ENCODE measurements around the gene DNAH6.

Gene DNAH6

DNA sequence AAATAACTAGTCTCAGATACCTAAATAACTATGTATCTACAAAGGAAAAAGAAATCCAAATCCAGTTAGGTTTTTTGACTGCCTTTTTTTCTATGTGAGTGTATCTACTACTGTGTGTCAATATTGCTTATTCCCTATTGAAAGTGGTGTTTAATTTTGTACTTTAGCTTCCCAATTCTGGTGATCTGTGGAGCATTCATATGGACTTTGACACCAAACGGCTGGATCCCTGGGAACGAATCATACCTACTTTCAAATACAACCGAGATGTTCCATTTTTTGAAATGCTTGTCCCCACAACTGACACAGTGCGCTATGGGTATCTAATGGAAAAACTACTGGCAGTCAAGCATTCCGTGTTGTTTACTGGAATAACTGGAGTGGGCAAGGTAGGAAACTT is 152.8 kb downstream of the DNAH6 start:
- Histone ChIP-seq H3K9me2 (replicated peaks; ENCODE audit: insufficient read depth, low read length) (no peaks in the 10 kb centered on the region), H3K27me3 (ENCODE audit: low read length) (no peaks in the 10 kb centered on the region), H3K27ac (ENCODE audit: low read depth, low read length) (no peak overlapping the region), H3K4me3 (ENCODE audit: insufficient read depth, low read length, poor library complexity, severe bottlenecking) (no peak overlapping the region), H3F3A (ENCODE audit: insufficient read depth) (no peaks in the 10 kb centered on the region), H3K9me3 (ENCODE audit: insufficient read depth, low read length) (no peaks in the 10 kb centered on the region), H3K36me3 (ENCODE audit: low read length) (no peaks in the 10 kb centered on the region), H3K4me2 (ENCODE audit: low read depth, low read length, poor library complexity, severe bottlenecking) (no peak overlapping the region), H3K79me2 (ENCODE audit: insufficient read depth, low read length) (no peaks in the 10 kb centered on the region), H3K9ac (ENCODE audit: low read length) (no peak overlapping the region), H2AFZ (ENCODE audit: low read depth, low read length, severe bottlenecking) (no peak overlapping the region), H4K20me1 (ENCODE audit: low read depth, low read length) (no peaks in the 10 kb centered on the region)
- TF ChIP-seq CTCF (IDR thresholded peaks at IDR 0.05; ENCODE audit: insufficient read depth, low read length, poor library complexity, severe bottlenecking) (no peak), EZH2phosphoT487 (conservative IDR thresholded peaks at IDR 0.05; ENCODE audit: low read length) (no peak)

GRCh38 chr2:84674099-84674498 is 157.8 kb downstream of the DNAH6 start:
- Histone ChIP-seq H3K4me3 (ENCODE audit: insufficient read depth, low read length, poor library complexity, severe bottlenecking) (no peak overlapping the region), H3K27ac (ENCODE audit: low read depth, low read length) (no peak overlapping the region), H3K4me2 (ENCODE audit: low read depth, low read length, poor library complexity, severe bottlenecking) (no peak overlapping the region), H4K20me1 (ENCODE audit: low read depth, low read length) (no peaks in the 10 kb centered on the region), H3K36me3 (ENCODE audit: low read length) (no peaks in the 10 kb centered on the region), H3K79me2 (ENCODE audit: insufficient read depth, low read length) (no peaks in the 10 kb centered on the region), H3F3A (ENCODE audit: insufficient read depth) (no peaks in the 10 kb centered on the region), H3K27me3 (ENCODE audit: low read length) (no peaks in the 10 kb centered on the region), H3K9me2 (replicated peaks; ENCODE audit: insufficient read depth, low read length) (no peaks in the 10 kb centered on the region), H2AFZ (ENCODE audit: low read depth, low read length, severe bottlenecking) (no peak overlapping the region), H3K9ac (ENCODE audit: low read length) (no peak overlapping the region), H3K9me3 (ENCODE audit: insufficient read depth, low read length) (no peaks in the 10 kb centered on the region)
- no peak for TF ChIP-seq CTCF (IDR thresholded peaks at IDR 0.05; ENCODE audit: insufficient read depth, low read length, poor library complexity, severe bottlenecking)
- TF ChIP-seq EZH2phosphoT487 (conservative IDR thresholded peaks at IDR 0.05; ENCODE audit: low read length), result no peak

DNA sequence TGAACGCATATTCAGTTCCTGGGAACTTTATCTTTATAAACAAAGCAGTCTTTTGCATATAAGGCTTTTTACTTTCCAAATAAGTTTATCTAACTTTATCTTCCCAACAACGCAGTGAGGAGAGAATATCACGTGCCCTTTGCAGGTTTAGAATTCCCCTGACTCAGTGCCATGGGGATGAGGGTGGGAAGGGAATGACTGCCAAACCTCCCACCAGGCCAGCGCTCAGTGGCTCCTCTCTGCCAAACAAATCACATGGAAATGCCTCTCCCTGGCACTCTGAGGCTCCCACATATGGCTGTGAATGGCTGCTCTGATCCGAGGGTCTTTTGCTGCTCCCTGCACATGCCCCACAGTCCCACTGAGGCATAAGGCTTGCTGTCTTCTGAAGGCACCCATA is 158.3 kb downstream of the DNAH6 start:
- Histone ChIP-seq H3K4me3 (ENCODE audit: insufficient read depth, low read length, poor library complexity, severe bottlenecking) (no peak overlapping the region), H3K79me2 (ENCODE audit: insufficient read depth, low read length) (no peaks in the 10 kb centered on the region), H3K9me3 (ENCODE audit: insufficient read depth, low read length) (no peaks in the 10 kb centered on the region), H3K36me3 (ENCODE audit: low read length) (no peaks in the 10 kb centered on the region), H3K27ac (ENCODE audit: low read depth, low read length) (no peak overlapping the region), H3F3A (ENCODE audit: insufficient read depth) (no peaks in the 10 kb centered on the region), H3K4me2 (ENCODE audit: low read depth, low read length, poor library complexity, severe bottlenecking) (no peak overlapping the region), H2AFZ (ENCODE audit: low read depth, low read length, severe bottlenecking) (no peak overlapping the region), H3K27me3 (ENCODE audit: low read length) (no peaks in the 10 kb centered on the region), H3K9ac (ENCODE audit: low read length) (no peak overlapping the region), H3K9me2 (replicated peaks; ENCODE audit: insufficient read depth, low read length) (no peaks in the 10 kb centered on the region), H4K20me1 (ENCODE audit: low read depth, low read length) (no peaks in the 10 kb centered on the region)
- no peak for TF ChIP-seq EZH2phosphoT487 (conservative IDR thresholded peaks at IDR 0.05; ENCODE audit: low read length)
- TF ChIP-seq CTCF (IDR thresholded peaks at IDR 0.05; ENCODE audit: insufficient read depth, low read length, poor library complexity, severe bottlenecking), result no peak

DNA sequence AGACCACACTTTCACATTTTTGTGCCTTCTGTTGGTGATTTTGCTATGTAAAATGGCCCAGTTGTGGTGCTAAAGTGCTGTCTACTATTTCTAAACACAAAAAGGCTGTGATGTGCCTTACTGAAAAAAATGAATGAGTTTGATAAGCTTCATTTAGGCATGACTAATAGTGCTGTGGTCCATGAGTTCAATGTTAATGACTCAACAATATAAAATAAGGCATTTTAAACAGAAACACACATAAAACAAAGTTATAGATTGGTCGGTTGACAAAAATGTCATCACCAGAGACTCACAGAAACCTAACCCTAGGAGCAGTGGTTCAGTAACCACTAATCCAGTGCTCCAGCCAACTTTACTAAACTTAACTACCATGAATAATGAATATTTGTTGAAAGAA is 160.0 kb downstream of the DNAH6 start:
- Histone ChIP-seq H2AFZ (ENCODE audit: low read depth, low read length, severe bottlenecking) (no peak overlapping the region), H3F3A (ENCODE audit: insufficient read depth) (no peaks in the 10 kb centered on the region), H3K4me2 (ENCODE audit: low read depth, low read length, poor library complexity, severe bottlenecking) (no peak overlapping the region), H4K20me1 (ENCODE audit: low read depth, low read length) (no peaks in the 10 kb centered on the region), H3K9ac (ENCODE audit: low read length) (no peak overlapping the region), H3K27me3 (ENCODE audit: low read length) (no peaks in the 10 kb centered on the region), H3K9me2 (replicated peaks; ENCODE audit: insufficient read depth, low read length) (no peaks in the 10 kb centered on the region), H3K27ac (ENCODE audit: low read depth, low read length) (no peak overlapping the region), H3K36me3 (ENCODE audit: low read length) (no peaks in the 10 kb centered on the region), H3K4me3 (ENCODE audit: insufficient read depth, low read length, poor library complexity, severe bottlenecking) (no peak overlapping the region), H3K9me3 (ENCODE audit: insufficient read depth, low read length) (no peaks in the 10 kb centered on the region), H3K79me2 (ENCODE audit: insufficient read depth, low read length) (no peaks in the 10 kb centered on the region)
- TF ChIP-seq EZH2phosphoT487 (conservative IDR thresholded peaks at IDR 0.05; ENCODE audit: low read length) (no peak), CTCF (IDR thresholded peaks at IDR 0.05; ENCODE audit: insufficient read depth, low read length, poor library complexity, severe bottlenecking) (no peak)
